Fibroblast of mammary gland (primary cell): ENCODE results near the gene INVS.
A peak's percentile ranks its signal among the peaks of the same experiment; 100 is the strongest.
"Not testable (repeated sequence)": the region's sequence is repeated elsewhere in the genome, so short reads cannot be mapped to it uniquely, and the experiment has no call there.

ENCODE experiments used
- DNase-seq: peaks from one replicate; pipeline ENCODE4 v3.0.0-alpha.2; 2010; ENCODE audit warnings: low read depth
- H3K4me3 ChIP-seq: 2 replicates; pipeline ENCODE4 v1.5.1; 2011; ENCODE audit warnings: low read depth, mild to moderate bottlenecking, low read length, moderate library complexity; ENCODE audit not compliant: control insufficient read depth
- TF ChIP-seq, protein P1 (sequence below): conservative IDR thresholded peaks from 2 replicates; pipeline ENCODE4 v1.5.1; 2011; ENCODE audit warnings: low read depth, low read length, inconsistent platforms; ENCODE audit not compliant: control insufficient read depth, insufficient read depth

Gene INVS

DNA sequence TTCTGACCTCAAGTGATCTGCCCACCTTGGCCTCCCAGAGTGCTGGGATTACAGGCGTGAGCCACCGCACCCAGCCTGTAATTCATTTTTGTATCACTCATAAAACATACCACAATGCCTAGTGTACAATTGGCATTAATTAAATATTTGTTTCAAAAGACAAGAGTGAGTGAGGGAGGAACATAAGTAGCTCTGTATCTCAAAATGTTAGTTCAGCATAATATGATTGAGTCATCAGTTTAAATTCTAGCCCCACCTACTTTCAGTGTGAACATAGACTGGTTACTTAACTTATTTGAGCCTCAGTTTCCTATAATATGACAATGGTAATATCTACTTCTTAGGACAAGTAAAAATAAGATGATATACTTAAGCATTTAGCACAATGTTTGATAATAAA is 26.9 kb downstream of the INVS start:
- no peak for DNase-seq
- no peak overlapping the region for H3K4me3 ChIP-seq
- TF ChIP-seq, protein P1, sequence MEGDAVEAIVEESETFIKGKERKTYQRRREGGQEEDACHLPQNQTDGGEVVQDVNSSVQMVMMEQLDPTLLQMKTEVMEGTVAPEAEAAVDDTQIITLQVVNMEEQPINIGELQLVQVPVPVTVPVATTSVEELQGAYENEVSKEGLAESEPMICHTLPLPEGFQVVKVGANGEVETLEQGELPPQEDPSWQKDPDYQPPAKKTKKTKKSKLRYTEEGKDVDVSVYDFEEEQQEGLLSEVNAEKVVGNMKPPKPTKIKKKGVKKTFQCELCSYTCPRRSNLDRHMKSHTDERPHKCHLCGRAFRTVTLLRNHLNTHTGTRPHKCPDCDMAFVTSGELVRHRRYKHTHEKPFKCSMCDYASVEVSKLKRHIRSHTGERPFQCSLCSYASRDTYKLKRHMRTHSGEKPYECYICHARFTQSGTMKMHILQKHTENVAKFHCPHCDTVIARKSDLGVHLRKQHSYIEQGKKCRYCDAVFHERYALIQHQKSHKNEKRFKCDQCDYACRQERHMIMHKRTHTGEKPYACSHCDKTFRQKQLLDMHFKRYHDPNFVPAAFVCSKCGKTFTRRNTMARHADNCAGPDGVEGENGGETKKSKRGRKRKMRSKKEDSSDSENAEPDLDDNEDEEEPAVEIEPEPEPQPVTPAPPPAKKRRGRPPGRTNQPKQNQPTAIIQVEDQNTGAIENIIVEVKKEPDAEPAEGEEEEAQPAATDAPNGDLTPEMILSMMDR, result no peak

DNA sequence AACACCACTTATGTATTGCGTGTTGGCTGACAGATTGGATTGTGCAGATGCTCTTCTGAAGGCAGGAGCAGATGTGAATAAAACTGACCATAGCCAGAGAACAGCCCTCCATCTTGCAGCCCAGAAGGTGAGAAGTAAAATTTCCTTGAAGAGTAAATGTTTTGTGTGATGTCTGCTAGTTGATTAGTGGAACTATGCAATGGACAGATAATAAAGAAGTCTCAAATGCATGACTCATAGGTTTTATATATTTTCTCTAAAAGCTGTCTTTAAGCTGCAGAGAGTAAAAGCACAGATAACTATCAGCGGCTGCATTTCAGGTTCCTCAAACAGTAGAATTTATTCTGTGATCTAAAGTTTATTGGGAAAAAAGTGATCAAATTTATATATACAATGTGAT is 27.4 kb downstream of the INVS start:
- DNase-seq, result no peak
- H3K4me3 ChIP-seq, result no peak overlapping the region
- TF ChIP-seq, protein P1, result no peak

DNA sequence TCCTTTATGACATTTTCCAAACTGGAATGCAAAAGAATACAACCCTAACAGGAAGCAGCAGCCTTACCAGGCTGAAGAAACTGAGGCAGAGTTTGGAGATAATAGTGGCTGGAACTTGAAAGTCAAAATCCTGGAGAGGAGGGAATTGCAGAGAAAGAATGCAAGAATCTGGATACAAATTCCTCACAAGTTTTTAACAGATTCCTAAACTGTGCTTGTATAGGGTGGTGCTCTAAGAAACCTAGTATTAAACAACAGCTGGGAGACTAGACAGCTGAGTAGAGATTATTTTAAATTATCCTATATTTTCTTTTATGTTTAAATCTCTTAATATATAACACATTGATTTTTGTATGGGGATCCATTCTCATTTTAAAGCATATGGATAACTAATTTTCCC is 30.7 kb downstream of the INVS start:
- no peak for DNase-seq
- no peak overlapping the region for H3K4me3 ChIP-seq
- TF ChIP-seq, protein P1, result no peak

DNA sequence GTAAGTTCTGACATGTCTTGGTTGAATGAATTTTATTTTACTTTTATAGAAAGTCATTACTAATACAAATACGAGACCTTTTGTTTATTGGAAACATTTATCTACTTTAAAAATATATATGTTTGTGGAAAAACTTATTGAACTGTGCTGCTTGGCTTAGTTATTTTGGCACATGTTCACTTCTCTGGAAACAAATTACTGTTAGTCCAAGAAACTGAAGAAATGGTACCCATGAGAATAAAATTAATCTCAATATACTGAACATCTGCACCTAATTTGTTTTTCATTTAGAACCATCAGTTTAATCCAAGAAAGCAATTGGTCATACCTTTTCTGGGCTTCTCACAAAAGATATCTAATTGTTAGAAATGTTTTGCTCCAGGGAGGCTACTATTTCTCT is 32.2 kb downstream of the INVS start:
- H3K4me3 ChIP-seq, result no peak overlapping the region
- DNase-seq, result peak; percentile 5
- TF ChIP-seq, protein P1, result no peak

DNA sequence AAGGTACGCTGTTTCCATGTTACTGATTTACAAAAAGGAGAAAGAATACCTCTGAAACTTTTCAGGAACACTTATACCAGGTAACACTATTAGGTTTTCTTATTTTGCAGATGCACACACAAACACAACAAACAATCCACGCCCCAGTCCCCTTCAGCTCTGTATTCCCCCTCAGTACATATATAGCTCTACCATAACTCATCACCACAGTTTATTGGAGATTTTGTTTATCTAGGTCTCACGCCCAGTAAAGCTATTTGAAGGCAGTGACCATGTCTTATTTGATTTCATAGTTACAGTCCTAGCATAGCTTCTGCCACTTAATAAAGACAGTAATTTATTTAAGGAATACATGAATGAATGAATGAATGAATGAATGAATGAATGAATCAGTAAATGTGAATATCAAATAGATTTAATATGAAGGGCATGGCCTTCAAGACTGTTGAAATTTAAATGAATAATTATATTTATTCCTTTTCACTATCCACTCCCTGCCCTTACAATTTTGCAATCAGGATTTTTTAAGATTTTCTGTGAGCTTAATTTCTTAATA is 32.9 kb downstream of the INVS start:
- H3K4me3 ChIP-seq, result no peak overlapping the region
- DNase-seq, result no peak
- TF ChIP-seq, protein P1, result no peak

DNA sequence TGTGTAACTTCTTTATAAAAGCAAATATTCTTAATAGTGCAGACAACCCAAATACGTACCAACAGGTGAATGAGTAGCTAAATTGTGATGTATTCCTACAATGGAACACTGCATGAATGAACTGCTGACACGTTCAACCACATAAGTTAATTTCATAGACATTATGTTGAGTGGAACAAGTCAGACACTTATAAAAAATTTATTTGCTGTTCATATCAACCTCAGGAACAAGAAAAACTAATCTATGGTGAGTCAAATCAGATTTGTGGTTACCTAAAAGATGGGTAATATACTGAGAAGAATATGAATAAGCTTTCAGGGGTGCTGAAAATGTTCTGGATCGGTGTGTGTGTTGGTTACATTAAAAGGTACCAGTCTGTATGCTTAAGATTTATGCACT is 35.7 kb downstream of the INVS start:
- DNase-seq, result no peak
- TF ChIP-seq, protein P1, result no peak

DNA sequence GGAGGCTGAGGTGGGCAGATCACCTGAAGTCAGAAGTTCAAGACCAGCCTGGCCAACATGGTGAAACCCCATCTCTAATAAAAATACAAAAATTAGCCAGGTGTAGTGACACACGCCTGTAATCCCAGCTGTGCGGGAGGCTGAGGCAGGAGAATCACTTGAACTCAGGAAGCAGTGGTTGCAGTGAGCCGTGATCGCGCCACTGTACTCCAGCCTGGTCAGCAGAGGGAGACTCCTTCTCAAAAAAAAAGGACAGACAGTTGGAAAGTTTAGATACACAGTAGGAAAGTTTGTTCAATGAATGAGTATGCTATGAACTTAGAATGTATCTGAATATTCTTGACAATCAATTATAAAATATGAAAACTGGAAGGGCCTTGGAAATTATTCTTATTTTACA is 37.8 kb downstream of the INVS start:
- TF ChIP-seq, protein P1, result peak; percentile 4
- H3K4me3 ChIP-seq, result not testable (repeated sequence)
- peak; percentile 5 for DNase-seq

More for the DNA sequence above, 35.7 kb downstream of the INVS start:
- H3K4me3 ChIP-seq, result no peak overlapping the region

DNA sequence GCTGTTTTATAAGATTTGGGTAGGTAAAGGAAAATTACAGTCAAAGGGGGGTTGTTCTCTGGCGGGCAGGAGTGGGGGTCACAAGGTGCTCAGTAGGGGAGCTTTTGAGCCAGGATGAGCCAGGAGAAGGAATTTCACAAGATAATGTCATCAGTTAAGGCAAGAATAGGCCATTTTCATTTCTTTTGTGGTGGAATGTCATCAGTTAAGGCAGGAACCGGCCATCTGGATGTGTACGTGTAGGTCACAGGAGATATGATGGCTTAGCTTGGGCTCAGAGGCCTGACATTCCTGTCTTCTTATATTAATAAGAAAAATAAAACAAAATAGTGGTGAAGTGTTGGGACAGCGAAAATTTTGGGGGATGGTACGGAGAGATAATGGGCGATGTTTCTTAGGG is 41.3 kb downstream of the INVS start:
- not testable (repeated sequence) for DNase-seq, H3K4me3 ChIP-seq

DNA sequence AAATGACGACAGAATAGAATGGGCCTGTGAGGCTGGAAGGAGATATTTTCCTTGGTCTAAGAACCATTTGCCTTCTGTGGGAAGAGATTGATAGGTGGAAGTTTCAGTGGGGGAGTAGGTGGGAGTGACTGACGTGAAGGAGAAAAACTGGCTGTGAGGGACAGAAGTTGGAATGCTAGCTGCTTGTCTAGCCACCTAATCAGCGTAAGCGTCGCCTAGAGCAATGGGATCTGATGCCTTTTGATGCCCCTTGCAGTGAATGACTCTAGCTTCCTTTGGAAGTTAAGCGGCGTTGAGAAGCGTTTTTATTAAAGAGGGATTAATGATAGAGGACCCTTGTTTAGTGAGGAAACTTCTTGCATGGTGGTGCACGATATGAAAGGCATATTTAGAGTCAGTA is 42.8 kb downstream of the INVS start:
- not testable (repeated sequence) for DNase-seq, H3K4me3 ChIP-seq
